Cardiac muscle cell (in vitro differentiated cells and primary cell): ENCODE data around the gene LUZP1. TPM values are rescaled to one million over a fixed set of nuclear protein-coding genes. Genes with fewer than 3 reads are reported as not detected.

ENCODE experiments used
- DNase-seq, 2 donors: peaks; one replicate each; pipeline versions ENCODE4 v3.0.0 to v3.0.0-alpha.2; 2010 to 2017; ENCODE audit warnings: low read depth in 1 of 2, low spot score in 1 of 2
- H3K27ac ChIP-seq: fragments of 200-600 bp; sonication (generic); 2 replicates; pipeline ENCODE4 v1.5.1; 2016
- H3K27me3 ChIP-seq: fragments of 200-600 bp; sonication (generic); 2 replicates; pipeline ENCODE4 v1.6.0; 2016; ENCODE audit warnings: control low read depth
- H3K36me3 ChIP-seq: fragments of 200-600 bp; sonication (generic); 2 replicates; pipeline ENCODE4 v1.5.1; 2016; ENCODE audit warnings: control low read depth
- H3K4me1 ChIP-seq: fragments of 200-600 bp; sonication (generic); 2 replicates; pipeline ENCODE4 v1.8.1; 2017; ENCODE audit warnings: low read depth, mild to moderate bottlenecking, mixed run types
- H3K4me3 ChIP-seq: fragments of 200-600 bp; sonication (generic); 2 replicates; pipeline ENCODE4 v1.5.1; 2016; ENCODE audit warnings: mild to moderate bottlenecking
- H3K9me3 ChIP-seq: fragments of 200-600 bp; sonication (generic); 2 replicates; pipeline ENCODE4 v1.5.1; 2017; ENCODE audit warnings: low read depth, mild to moderate bottlenecking, control low read depth
- polyA plus RNA-seq: library from polyadenylated mRNA; unstranded; fragments of >200 nt; fragmentation: Nextera tagmentation; extraction: Ambion mirVana; gene quantifications from 2 replicates; pipeline ENCODE4 v1.2.1, GENCODE V29; 2016
- total RNA-seq: library from RNA; depleted of rRNA; stranded (reverse); fragments of >200 nt; gene quantifications from 2 replicates; pipeline ENCODE4 v1.2.3, GENCODE V29; 2016
- TF ChIP-seq, protein P1 (sequence below): IDR thresholded peaks from 2 replicates; pipeline ENCODE4 v1.5.1; 2012; ENCODE audit warnings: low read depth, mild to moderate bottlenecking, low read length

LUZP1 gene
- total and polyA plus RNA-seq, 2 experiments from 2014 or later, result 26.6 to 35.2 TPM

DNA sequence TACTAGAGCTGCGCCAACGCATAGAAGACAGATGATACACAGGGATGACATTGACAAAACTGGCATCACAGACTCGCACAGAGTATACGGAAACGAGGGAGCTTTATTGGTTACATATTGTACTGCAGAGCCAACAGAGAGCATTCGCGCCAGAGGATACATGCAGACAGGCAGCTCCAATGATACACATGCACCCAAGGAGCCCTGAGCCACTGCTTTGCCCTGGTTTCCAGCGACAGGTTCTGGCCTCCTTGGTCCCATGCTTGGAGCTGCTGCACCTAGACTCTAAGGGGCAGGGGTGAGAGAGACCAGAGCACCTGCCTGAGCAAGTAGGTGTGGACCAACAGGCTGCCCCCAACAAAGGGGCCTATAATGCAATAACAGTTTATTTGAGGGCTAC is 83.8 kb downstream of the LUZP1 start:
- no peak overlapping the region for H3K4me3 ChIP-seq
- H3K27ac ChIP-seq, result peak overlapping the region; percentile 43
- DNase-seq, result no peak
- no peaks in the 10 kb centered on the region for H3K9me3 ChIP-seq
- peaks cover 84% of the 10 kb centered on the region for H3K36me3 ChIP-seq
- H3K27me3 ChIP-seq, result no peaks in the 10 kb centered on the region
- H3K4me1 ChIP-seq, result no peaks in the 10 kb centered on the region
- TF ChIP-seq, protein P1, sequence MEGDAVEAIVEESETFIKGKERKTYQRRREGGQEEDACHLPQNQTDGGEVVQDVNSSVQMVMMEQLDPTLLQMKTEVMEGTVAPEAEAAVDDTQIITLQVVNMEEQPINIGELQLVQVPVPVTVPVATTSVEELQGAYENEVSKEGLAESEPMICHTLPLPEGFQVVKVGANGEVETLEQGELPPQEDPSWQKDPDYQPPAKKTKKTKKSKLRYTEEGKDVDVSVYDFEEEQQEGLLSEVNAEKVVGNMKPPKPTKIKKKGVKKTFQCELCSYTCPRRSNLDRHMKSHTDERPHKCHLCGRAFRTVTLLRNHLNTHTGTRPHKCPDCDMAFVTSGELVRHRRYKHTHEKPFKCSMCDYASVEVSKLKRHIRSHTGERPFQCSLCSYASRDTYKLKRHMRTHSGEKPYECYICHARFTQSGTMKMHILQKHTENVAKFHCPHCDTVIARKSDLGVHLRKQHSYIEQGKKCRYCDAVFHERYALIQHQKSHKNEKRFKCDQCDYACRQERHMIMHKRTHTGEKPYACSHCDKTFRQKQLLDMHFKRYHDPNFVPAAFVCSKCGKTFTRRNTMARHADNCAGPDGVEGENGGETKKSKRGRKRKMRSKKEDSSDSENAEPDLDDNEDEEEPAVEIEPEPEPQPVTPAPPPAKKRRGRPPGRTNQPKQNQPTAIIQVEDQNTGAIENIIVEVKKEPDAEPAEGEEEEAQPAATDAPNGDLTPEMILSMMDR, result no peak

DNA sequence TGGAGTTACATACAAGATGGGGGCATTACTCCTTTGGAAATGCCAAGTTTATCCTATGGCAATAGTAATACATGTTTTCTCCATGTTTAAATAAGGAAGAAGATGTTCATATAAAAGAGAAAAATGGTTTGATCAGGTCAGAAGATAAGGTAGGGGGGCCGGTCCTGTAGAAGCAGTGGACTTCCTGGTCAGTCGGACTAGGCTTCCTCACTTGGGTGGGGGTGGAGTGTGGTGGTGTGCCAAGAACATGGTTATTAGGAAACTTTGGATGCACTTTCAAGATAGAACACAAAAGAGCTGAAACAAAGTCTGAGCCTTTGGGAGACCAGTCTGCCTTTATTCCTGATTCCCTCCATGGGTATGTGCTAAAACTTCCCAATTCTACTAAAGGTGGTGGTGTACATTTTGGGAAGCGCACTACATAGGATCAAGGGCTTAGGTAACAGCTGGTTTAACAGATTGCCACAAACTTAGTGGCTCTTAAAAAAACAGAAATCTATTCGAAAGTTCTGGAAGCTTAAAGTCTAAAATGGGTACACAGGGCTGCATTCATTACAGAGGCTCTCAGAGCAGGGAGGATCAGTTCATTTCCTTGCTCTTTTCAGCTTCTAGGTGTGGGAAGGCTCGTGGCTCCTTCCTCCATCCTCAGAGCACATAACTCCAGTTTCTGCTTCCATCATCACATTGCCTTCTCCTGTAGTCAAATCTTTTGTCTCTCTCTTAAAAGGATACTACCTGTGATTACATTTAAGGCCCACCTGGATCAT is 84.8 kb downstream of the LUZP1 start:
- TF ChIP-seq, protein P1, result no peak
- no peaks in the 10 kb centered on the region for H3K27me3 ChIP-seq
- no peak overlapping the region for H3K4me3 ChIP-seq
- peak overlapping the region; percentile 43 for H3K27ac ChIP-seq
- peaks cover 90% of the 10 kb centered on the region for H3K36me3 ChIP-seq
- no peaks in the 10 kb centered on the region for H3K4me1 ChIP-seq
- peak in 1 of 2 donors; percentile 79 for DNase-seq
- no peaks in the 10 kb centered on the region for H3K9me3 ChIP-seq

DNA sequence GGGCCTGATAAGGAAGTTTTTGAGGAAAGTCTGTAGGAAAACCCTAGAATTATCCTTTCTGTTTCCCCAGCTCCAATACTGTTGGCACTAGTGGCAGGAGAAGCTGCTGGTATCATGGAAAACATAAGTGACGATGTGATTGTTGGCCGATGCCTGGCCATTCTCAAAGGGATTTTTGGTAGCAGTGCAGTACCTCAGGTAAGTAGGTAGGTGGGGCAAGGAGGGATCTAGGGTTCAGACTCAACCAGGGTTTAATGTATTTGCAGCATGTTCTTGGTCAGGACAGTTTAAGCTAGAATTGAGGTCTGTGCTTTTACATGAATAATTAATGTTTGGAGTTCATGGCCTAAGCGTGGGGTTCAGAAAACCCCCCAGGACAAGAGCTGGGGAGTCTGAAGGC is 87.3 kb downstream of the LUZP1 start:
- Histone ChIP-seq H3K27me3 (no peaks in the 10 kb centered on the region), H3K4me3 (no peak overlapping the region), H3K36me3 (peaks cover 83% of the 10 kb centered on the region), H3K4me1 (no peaks in the 10 kb centered on the region), H3K27ac (no peak overlapping the region), H3K9me3 (no peaks in the 10 kb centered on the region)
- TF ChIP-seq, protein P1, result peak; percentile 14
- DNase-seq, result peak in 1 of 2 donors; percentile 11

DNA sequence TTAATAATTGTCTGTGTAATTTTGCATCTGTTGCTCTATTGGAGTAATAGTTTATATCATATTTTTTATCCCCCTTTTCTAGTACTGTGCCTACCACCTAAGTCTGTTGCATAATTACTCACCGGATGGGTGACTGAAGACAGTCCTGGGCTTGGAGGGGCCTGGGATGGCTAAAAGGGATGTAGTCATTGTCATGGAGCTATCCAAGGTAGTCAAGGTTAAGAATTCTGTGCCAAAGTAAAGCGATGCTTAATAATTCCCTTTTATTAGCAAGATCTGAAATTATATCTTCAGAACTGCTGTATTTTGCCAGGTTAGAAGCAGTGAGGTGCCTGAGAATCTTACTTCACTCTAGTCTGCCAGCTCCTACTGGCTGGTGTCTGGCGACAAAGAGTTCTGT is 87.8 kb downstream of the LUZP1 start:
- Histone ChIP-seq H3K36me3 (peaks cover 78% of the 10 kb centered on the region), H3K4me1 (no peaks in the 10 kb centered on the region), H3K9me3 (no peaks in the 10 kb centered on the region), H3K4me3 (no peak overlapping the region), H3K27ac (no peak overlapping the region), H3K27me3 (no peaks in the 10 kb centered on the region)
- DNase-seq, result no peak
- TF ChIP-seq, protein P1, result no peak

DNA sequence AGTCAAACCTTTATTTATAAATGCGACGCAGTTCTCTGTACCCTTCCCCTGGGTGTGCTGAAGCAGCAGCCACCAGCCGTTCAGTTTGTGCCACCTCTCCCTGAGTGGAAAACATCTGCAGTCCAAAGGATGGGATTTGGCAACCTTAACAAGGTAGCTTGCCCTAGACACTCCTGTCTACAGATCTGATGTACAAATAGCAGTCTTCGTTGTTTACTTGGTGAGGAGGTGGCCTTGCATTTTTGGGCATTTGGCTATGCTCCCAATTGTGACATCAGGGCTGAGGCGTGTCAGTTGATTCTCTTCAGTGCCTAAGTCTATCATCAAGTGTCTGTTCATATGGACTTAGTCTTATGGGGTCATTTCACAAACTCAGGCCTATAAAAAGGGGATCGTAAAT is 89.6 kb downstream of the LUZP1 start:
- no peaks in the 10 kb centered on the region for H3K4me1 ChIP-seq
- H3K4me3 ChIP-seq, result no peak overlapping the region
- H3K27ac ChIP-seq, result no peak overlapping the region
- TF ChIP-seq, protein P1, result no peak
- no peaks in the 10 kb centered on the region for H3K9me3 ChIP-seq
- H3K36me3 ChIP-seq, result peaks cover 73% of the 10 kb centered on the region
- no peaks in the 10 kb centered on the region for H3K27me3 ChIP-seq
- DNase-seq, result no peak
